H9 (cell line): ENCODE data around the gene LSM4. TPM values are rescaled to one million over a fixed set of nuclear protein-coding genes. Genes with fewer than 3 reads are reported as not detected.

Experiments
- DNase-seq: peaks from one replicate; pipeline ENCODE4 v3.0.0-alpha.2; 2017
- H2AFZ ChIP-seq: one replicate; pipeline ENCODE4 v1.6.1; 2013; ENCODE audit warnings: mild to moderate bottlenecking, low read length, control low read depth, moderate library complexity
- H2AK5ac ChIP-seq: 2 replicates; pipeline ENCODE4 v1.6.1; 2013; ENCODE audit warnings: low read length, control low read depth, mixed read lengths; ENCODE audit not compliant: insufficient read length
- H2BK120ac ChIP-seq: one replicate; pipeline ENCODE4 v1.6.1; 2013; ENCODE audit warnings: low read depth, mild to moderate bottlenecking, low read length, control low read depth, inconsistent platforms; ENCODE audit not compliant: poor library complexity, severe bottlenecking
- H2BK12ac ChIP-seq: 2 replicates; pipeline ENCODE4 v1.6.1; 2013; ENCODE audit warnings: low read length, control low read depth, mixed read lengths, low read depth; ENCODE audit not compliant: insufficient read length
- H2BK15ac ChIP-seq: 2 replicates; pipeline ENCODE4 v1.6.1; 2013; ENCODE audit warnings: low read depth, low read length, control low read depth
- H2BK20ac ChIP-seq: one replicate; pipeline ENCODE4 v1.6.1; 2013; ENCODE audit warnings: low read depth, mild to moderate bottlenecking, low read length, control low read depth, inconsistent platforms; ENCODE audit not compliant: poor library complexity, severe bottlenecking
- H2BK5ac ChIP-seq: 2 replicates; pipeline ENCODE4 v1.6.1; 2013; ENCODE audit warnings: low read length, control low read depth, mixed read lengths; ENCODE audit not compliant: insufficient read length
- H3K14ac ChIP-seq: 2 replicates; pipeline ENCODE4 v1.6.1; 2013; ENCODE audit warnings: low read length, control low read depth; ENCODE audit not compliant: insufficient read depth
- H3K18ac ChIP-seq: 2 replicates; pipeline ENCODE4 v1.6.1; 2013; ENCODE audit warnings: low read depth, mild to moderate bottlenecking, mixed read lengths, low read length, control low read depth; ENCODE audit not compliant: insufficient read length
- H3K23ac ChIP-seq: 2 replicates; pipeline ENCODE4 v1.6.1; 2013; ENCODE audit warnings: low read length, control low read depth, mixed read lengths, low read depth; ENCODE audit not compliant: insufficient read length
- H3K23me2 ChIP-seq: 2 replicates; pipeline ENCODE4 v1.6.1; 2013; ENCODE audit warnings: low read depth, mild to moderate bottlenecking, mixed read lengths, low read length, control low read depth; ENCODE audit not compliant: insufficient read length, poor library complexity, severe bottlenecking
- H3K27ac ChIP-seq: 2 replicates; pipeline ENCODE4 v1.5.1; 2013; ENCODE audit warnings: low read length, control low read depth, mixed read lengths, low read depth; ENCODE audit not compliant: insufficient read length
- H3K27me3 ChIP-seq: 2 replicates; pipeline ENCODE4 v1.6.1; 2013; ENCODE audit warnings: low read length, control low read depth, inconsistent platforms; ENCODE audit not compliant: insufficient read depth
- H3K4ac ChIP-seq: 2 replicates; pipeline ENCODE4 v1.6.1; 2013; ENCODE audit warnings: low read depth, mild to moderate bottlenecking, control low read depth, inconsistent platforms, low read length, moderate library complexity
- H3K4me1 ChIP-seq: 2 replicates; pipeline ENCODE4 v1.6.1; 2013; ENCODE audit warnings: low read length, control low read depth, inconsistent platforms; ENCODE audit not compliant: insufficient read depth
- H3K4me2 ChIP-seq: 2 replicates; pipeline ENCODE4 v1.6.1; 2013; ENCODE audit warnings: low read length, control low read depth, mixed read lengths; ENCODE audit not compliant: insufficient read length, insufficient read depth
- H3K56ac ChIP-seq: 2 replicates; pipeline ENCODE4 v1.6.1; 2013; ENCODE audit warnings: low read depth, mild to moderate bottlenecking, mixed read lengths, low read length, control low read depth; ENCODE audit not compliant: insufficient read length
- H3K79me1 ChIP-seq: 2 replicates; pipeline ENCODE4 v1.6.1; 2013; ENCODE audit warnings: low read depth, mild to moderate bottlenecking, moderate library complexity, low read length, control low read depth, inconsistent platforms; ENCODE audit not compliant: insufficient read depth, poor library complexity, severe bottlenecking
- H3K79me2 ChIP-seq: 2 replicates; pipeline ENCODE4 v1.6.1; 2013; ENCODE audit warnings: low read length, control low read depth, inconsistent platforms; ENCODE audit not compliant: insufficient read depth
- H3K9ac ChIP-seq: 2 replicates; pipeline ENCODE4 v1.6.1; 2013; ENCODE audit warnings: low read length, control low read depth, mixed read lengths; ENCODE audit not compliant: insufficient read length; ENCODE audit errors: extremely low read depth
- H3K9me3 ChIP-seq: one replicate; pipeline ENCODE4 v1.6.1; 2013; ENCODE audit warnings: low read depth, low read length, inconsistent platforms; ENCODE audit not compliant: control insufficient read depth
- H3T11ph ChIP-seq: one replicate; pipeline ENCODE4 v1.6.1; 2013; ENCODE audit warnings: mild to moderate bottlenecking, low read length, control low read depth, inconsistent platforms
- H4K20me1 ChIP-seq: one replicate; pipeline ENCODE4 v1.6.1; 2013; ENCODE audit not compliant: control insufficient read depth, insufficient read length, insufficient read depth
- H4K5ac ChIP-seq: 2 replicates; pipeline ENCODE4 v1.6.1; 2013; ENCODE audit warnings: low read depth, mild to moderate bottlenecking, mixed read lengths, low read length, control low read depth; ENCODE audit not compliant: insufficient read length
- H4K8ac ChIP-seq: replicated peaks from 2 replicates; pipeline ENCODE4 v1.6.1; 2013; ENCODE audit warnings: low read length, control low read depth, mixed read lengths, low read depth; ENCODE audit not compliant: insufficient read length
- H4K91ac ChIP-seq: 2 replicates; pipeline ENCODE4 v1.6.1; 2013; ENCODE audit warnings: low read depth, mild to moderate bottlenecking, moderate library complexity, mixed read lengths, low read length, control low read depth; ENCODE audit not compliant: insufficient read length
- H3K27ac Mint-ChIP-seq, 3 experiments: 2 replicates in 2 of 3; 3 replicates in 1 of 3; pipeline ENCODE4 v1.8.0; 2020 to 2021; ENCODE audit warnings: mixed read lengths in 3 of 3, mild to moderate bottlenecking in 1 of 3, moderate library complexity in 1 of 3
- H3K27me3 Mint-ChIP-seq: 2 replicates; pipeline ENCODE4 v1.8.0; 2021; ENCODE audit warnings: low read depth, mild to moderate bottlenecking, moderate library complexity, mixed read lengths
- H3K36me3 Mint-ChIP-seq, 3 experiments: 2 replicates in 2 of 3; 3 replicates in 1 of 3; pipeline ENCODE4 v1.8.0; 2020 to 2021; ENCODE audit warnings: low read depth in 3 of 3, mixed read lengths in 3 of 3; ENCODE audit not compliant: insufficient read depth in 1 of 3
- H3K4me1 Mint-ChIP-seq, 2 experiments: 2 replicates each; pipeline ENCODE4 v1.8.0; 2020; ENCODE audit warnings: mixed read lengths in 2 of 2
- H3K4me3 Mint-ChIP-seq, 2 experiments: 2 replicates in 1 of 2; 3 replicates in 1 of 2; pipeline ENCODE4 v1.8.0; 2020 to 2021; ENCODE audit warnings: mild to moderate bottlenecking in 2 of 2, mixed read lengths in 2 of 2, moderate library complexity in 1 of 2
- H3K9me3 Mint-ChIP-seq, 2 experiments: 2 replicates in 1 of 2; 3 replicates in 1 of 2; pipeline ENCODE4 v1.8.0; 2020; ENCODE audit warnings: mild to moderate bottlenecking in 2 of 2, mixed read lengths in 2 of 2, moderate library complexity in 1 of 2
- WGBS: extraction: QIAGEN DNeasy Blood & Tissue Kit; methylation state at CpG from one replicate; pipeline ENCODE4 v1.1.7; 2013; ENCODE audit warnings: missing lambda C conversion rate, low lambda C conversion rate, mixed read lengths; ENCODE audit not compliant: insufficient read length; ENCODE audit errors: extremely low coverage; 5-methylcytosine and 5-hydroxymethylcytosine counted together
- total RNA-seq: library from RNA; stranded (reverse); gene quantifications from 2 replicates; pipeline ENCODE4 v1.2.1, GENCODE V29; 2021
- TF ChIP-seq, protein P1 (sequence below): fragments of 200-600 bp; sonication (generic); conservative IDR thresholded peaks from 3 replicates; pipeline ENCODE4 v1.8.0; 2021; ENCODE audit warnings: antibody characterized with exemption, mild to moderate bottlenecking

LSM4 gene
- total RNA-seq, 1 experiment from 2014 or later: 342 TPM

DNA sequence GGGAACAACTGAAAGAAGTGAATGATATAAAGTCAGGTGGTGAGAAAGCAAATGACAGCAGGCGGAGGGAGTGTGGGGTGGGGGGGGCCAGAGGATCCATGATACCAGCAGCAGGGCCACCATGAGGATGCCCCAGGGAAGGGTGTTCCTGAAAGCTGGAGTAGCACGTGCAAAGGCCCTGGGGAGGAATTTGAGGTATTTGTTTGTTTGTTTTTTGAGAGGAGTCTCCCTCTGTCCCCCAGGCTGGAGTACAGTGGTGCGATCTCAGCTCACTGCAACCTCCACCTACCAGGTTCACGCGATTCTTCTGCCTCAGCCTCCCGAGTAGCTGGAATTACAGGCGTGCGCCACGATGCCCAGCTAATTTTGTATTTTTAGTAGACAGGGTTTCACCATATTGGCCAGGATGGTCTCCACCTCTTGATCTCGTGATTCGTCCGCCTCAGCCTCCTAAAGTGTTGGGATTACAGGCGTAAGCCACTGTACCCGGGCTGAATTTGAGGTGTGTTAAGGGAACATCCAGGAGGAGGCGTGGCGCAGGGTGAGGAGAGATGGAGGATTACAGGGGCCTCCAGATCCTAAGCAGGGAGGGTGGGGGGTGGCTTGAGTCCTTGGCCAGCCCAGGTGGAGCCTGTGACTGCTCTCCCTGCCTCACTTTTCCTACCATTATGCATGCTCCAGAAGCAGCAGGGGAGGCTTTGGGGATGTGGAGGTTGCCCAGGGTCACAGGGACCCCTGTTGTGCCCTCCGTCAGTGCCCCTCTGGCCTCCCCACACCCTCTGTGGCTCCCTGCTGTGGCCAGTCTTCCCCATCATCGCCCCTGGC, 29.0 kb downstream of the LSM4 start:
- Histone ChIP-seq H3K9ac (no peak overlapping the region), H4K20me1 (no peaks in the 10 kb centered on the region), H3K4me1 (peaks cover 5% of the 10 kb centered on the region; the same call in 1 of the 2 replicates), H3K23ac (no peak overlapping the region), H4K8ac (no peak overlapping the region), H4K5ac (no peak overlapping the region), H3K79me1 (no peaks in the 10 kb centered on the region), H2BK12ac (no peak overlapping the region), H4K91ac (no peak overlapping the region), H3K23me2 (peaks cover 9% of the 10 kb centered on the region), H2BK20ac (no peak overlapping the region), H3K9me3 (no peaks in the 10 kb centered on the region), H3K56ac (no peak overlapping the region), H3K18ac (peak overlapping the region; percentile 1), H3K4me2 (peak overlapping the region; percentile 76), H3K4ac (no peak overlapping the region), H3K27me3 (no peaks in the 10 kb centered on the region), H2AFZ (no peak overlapping the region), H3T11ph (no peak overlapping the region), H3K14ac (no peak overlapping the region), H2BK5ac (no peak overlapping the region), H2BK15ac (no peak overlapping the region), H2BK120ac (no peak overlapping the region), H3K79me2 (no peaks in the 10 kb centered on the region; the same call in 1 of the 2 replicates), H2AK5ac (no peak overlapping the region), H3K27ac (no peak overlapping the region)
- H3K4me3 Mint-ChIP-seq: peak overlapping the region; percentile 81 to 90; a peak in 4 of 5 replicates
- TF ChIP-seq, protein P1, sequence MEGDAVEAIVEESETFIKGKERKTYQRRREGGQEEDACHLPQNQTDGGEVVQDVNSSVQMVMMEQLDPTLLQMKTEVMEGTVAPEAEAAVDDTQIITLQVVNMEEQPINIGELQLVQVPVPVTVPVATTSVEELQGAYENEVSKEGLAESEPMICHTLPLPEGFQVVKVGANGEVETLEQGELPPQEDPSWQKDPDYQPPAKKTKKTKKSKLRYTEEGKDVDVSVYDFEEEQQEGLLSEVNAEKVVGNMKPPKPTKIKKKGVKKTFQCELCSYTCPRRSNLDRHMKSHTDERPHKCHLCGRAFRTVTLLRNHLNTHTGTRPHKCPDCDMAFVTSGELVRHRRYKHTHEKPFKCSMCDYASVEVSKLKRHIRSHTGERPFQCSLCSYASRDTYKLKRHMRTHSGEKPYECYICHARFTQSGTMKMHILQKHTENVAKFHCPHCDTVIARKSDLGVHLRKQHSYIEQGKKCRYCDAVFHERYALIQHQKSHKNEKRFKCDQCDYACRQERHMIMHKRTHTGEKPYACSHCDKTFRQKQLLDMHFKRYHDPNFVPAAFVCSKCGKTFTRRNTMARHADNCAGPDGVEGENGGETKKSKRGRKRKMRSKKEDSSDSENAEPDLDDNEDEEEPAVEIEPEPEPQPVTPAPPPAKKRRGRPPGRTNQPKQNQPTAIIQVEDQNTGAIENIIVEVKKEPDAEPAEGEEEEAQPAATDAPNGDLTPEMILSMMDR: no peak
- peak overlapping the region; percentile 51 to 88 (median 74); a peak in 5 of 7 replicates for H3K27ac Mint-ChIP-seq
- no peaks in the 10 kb centered on the region; a peak in 2 of 7 replicates for H3K36me3 Mint-ChIP-seq
- H3K4me1 Mint-ChIP-seq: peaks cover 31 to 42% of the 10 kb centered on the region in 2 experiments
- no peak for DNase-seq
- no CpG with 5 or more reads among the region's 18 CpGs for WGBS
- peaks cover 5% of the 10 kb centered on the region for H3K27me3 Mint-ChIP-seq
- H3K9me3 Mint-ChIP-seq: no peaks in the 10 kb centered on the region; a peak in 2 of 5 replicates
